ENCODE data around the gene GABRA6.

- no peak for TF ChIP-seq TAF1 (IDR thresholded peaks at IDR 0.05; ENCODE audit: borderline replicate concordance, low read depth, low read length)
- no peak for TF ChIP-seq POLR2AphosphoS5 (IDR thresholded peaks at IDR 0.05; ENCODE audit: low read depth, low read length)
- TF ChIP-seq POLR2A (IDR thresholded peaks at IDR 0.05; ENCODE audit: low read depth, low read length), result no peak
Observed at GRCh38 chr5:161685461-161685860, at the start of gene GABRA6.
